Endodermal cell (in vitro differentiated cells): Measurements from ENCODE around the gene BPIFB2. TPM values are rescaled to one million over a fixed set of nuclear protein-coding genes. Genes with fewer than 3 reads are reported as not detected.

Experiments
- DNase-seq: peaks from one replicate; pipeline ENCODE4 v3.0.0-alpha.2; 2017
- H3K27ac ChIP-seq: 2 replicates; pipeline ENCODE4 v1.5.1; 2013; ENCODE audit warnings: mild to moderate bottlenecking, low read depth, low read length, moderate library complexity
- H3K27me3 ChIP-seq: 2 replicates; pipeline ENCODE4 v1.6.1; 2013; ENCODE audit warnings: mild to moderate bottlenecking, low read length, moderate library complexity; ENCODE audit not compliant: insufficient read depth, control insufficient read depth, poor library complexity, severe bottlenecking
- H3K36me3 ChIP-seq: 2 replicates; pipeline ENCODE4 v1.7.0; 2013; ENCODE audit warnings: mild to moderate bottlenecking, low read length, moderate library complexity; ENCODE audit not compliant: control insufficient read depth, insufficient read depth
- H3K4me1 ChIP-seq: one replicate; pipeline ENCODE4 v1.7.0; 2013; ENCODE audit warnings: low read length; ENCODE audit not compliant: control insufficient read depth, insufficient read depth
- H3K4me3 ChIP-seq: 2 replicates; pipeline ENCODE4 v1.5.1; 2013; ENCODE audit warnings: mild to moderate bottlenecking, low read length, moderate library complexity
- H3K9ac ChIP-seq: 2 replicates; pipeline ENCODE4 v1.6.1; 2013; ENCODE audit warnings: mild to moderate bottlenecking, low read length, moderate library complexity; ENCODE audit not compliant: poor library complexity, severe bottlenecking; ENCODE audit errors: extremely low read depth
- H3K9me3 ChIP-seq: 2 replicates; pipeline ENCODE4 v1.6.1; 2013; ENCODE audit warnings: mild to moderate bottlenecking, low read length, moderate library complexity; ENCODE audit not compliant: control insufficient read depth
- H3K27ac Mint-ChIP-seq: 2 replicates; pipeline ENCODE4 v1.8.0; 2020; ENCODE audit warnings: mixed read lengths
- H3K27me3 Mint-ChIP-seq: 2 replicates; pipeline ENCODE4 v1.8.0; 2021; ENCODE audit warnings: mild to moderate bottlenecking, mixed read lengths; ENCODE audit not compliant: insufficient read depth
- H3K36me3 Mint-ChIP-seq: 2 replicates; pipeline ENCODE4 v1.8.0; 2020; ENCODE audit warnings: low read depth, mixed read lengths
- H3K4me1 Mint-ChIP-seq: 2 replicates; pipeline ENCODE4 v1.8.0; 2020; ENCODE audit warnings: mixed read lengths
- H3K4me3 Mint-ChIP-seq: 2 replicates; pipeline ENCODE4 v1.8.0; 2020; ENCODE audit warnings: mild to moderate bottlenecking, moderate library complexity, mixed read lengths
- H3K9me3 Mint-ChIP-seq: 2 replicates; pipeline ENCODE4 v1.8.0; 2020; ENCODE audit warnings: mild to moderate bottlenecking, mixed read lengths
- WGBS, 2 experiments: methylation state at CpG; one replicate each; pipeline versions ENCODE4 v1.1.5 to v1.1.7; 2013; ENCODE audit warnings: missing lambda C conversion rate in 2 of 2, mixed read lengths in 1 of 2; ENCODE audit not compliant: insufficient coverage in 1 of 2, insufficient read length in 1 of 2; 5-methylcytosine and 5-hydroxymethylcytosine counted together
- total RNA-seq, 2 donors: library from RNA; stranded (reverse); fragmentation: NEBNext Ultra II Directional in 1 of 2; extraction: Animal tissue kit (Norgen Biotek cat#: 25700) in 1 of 2; gene quantifications; 2 replicates in 1 of 2; 3 replicates in 1 of 2; pipeline ENCODE4 v1.2.1, GENCODE V29; 2021
- TF ChIP-seq, protein P1 (sequence below): fragments of 200-600 bp; sonication (generic); conservative IDR thresholded peaks from 2 replicates; pipeline ENCODE4 v1.5.0; 2021; ENCODE audit warnings: antibody characterized with exemption, mild to moderate bottlenecking

BPIFB2 gene
- total RNA-seq, 2 donors from 2014 or later, result not detected

DNA sequence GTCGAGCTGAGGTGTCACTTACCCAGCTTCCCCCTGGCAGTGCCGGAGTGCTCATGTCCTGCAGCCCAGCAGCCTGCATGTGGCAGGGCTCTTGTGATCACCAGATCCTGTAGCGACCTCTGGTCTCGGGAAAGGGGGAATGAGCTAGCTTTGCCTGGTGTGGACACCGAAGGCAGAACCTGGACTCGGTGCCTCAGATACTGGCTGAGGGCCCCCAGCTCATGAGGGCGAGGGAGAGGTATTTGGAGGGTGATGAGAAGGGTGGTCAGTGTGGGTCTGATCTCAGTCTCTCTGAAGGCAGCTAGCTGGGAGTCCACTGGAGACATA is 29.5 kb upstream of the BPIFB2 start:
- peaks cover 14% of the 10 kb centered on the region for H3K4me1 ChIP-seq
- no peak overlapping the region for H3K9ac ChIP-seq
- Mint-ChIP-seq H3K27me3 (no peaks in the 10 kb centered on the region), H3K4me3 (no peak overlapping the region), H3K27ac (peak overlapping the region; percentile 57), H3K36me3 (no peaks in the 10 kb centered on the region), H3K9me3 (peaks cover 18% of the 10 kb centered on the region), H3K4me1 (peaks cover 50% of the 10 kb centered on the region)
- no peak overlapping the region for H3K4me3 ChIP-seq
- H3K36me3 ChIP-seq, result no peaks in the 10 kb centered on the region
- no peak for DNase-seq
- 93 to 95% methylated on average over 3 to 7 of the region's 7 CpGs for WGBS, 2 experiments
- no peaks in the 10 kb centered on the region for H3K9me3 ChIP-seq
- TF ChIP-seq, protein P1, sequence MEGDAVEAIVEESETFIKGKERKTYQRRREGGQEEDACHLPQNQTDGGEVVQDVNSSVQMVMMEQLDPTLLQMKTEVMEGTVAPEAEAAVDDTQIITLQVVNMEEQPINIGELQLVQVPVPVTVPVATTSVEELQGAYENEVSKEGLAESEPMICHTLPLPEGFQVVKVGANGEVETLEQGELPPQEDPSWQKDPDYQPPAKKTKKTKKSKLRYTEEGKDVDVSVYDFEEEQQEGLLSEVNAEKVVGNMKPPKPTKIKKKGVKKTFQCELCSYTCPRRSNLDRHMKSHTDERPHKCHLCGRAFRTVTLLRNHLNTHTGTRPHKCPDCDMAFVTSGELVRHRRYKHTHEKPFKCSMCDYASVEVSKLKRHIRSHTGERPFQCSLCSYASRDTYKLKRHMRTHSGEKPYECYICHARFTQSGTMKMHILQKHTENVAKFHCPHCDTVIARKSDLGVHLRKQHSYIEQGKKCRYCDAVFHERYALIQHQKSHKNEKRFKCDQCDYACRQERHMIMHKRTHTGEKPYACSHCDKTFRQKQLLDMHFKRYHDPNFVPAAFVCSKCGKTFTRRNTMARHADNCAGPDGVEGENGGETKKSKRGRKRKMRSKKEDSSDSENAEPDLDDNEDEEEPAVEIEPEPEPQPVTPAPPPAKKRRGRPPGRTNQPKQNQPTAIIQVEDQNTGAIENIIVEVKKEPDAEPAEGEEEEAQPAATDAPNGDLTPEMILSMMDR, result no peak
- H3K27me3 ChIP-seq, result no peaks in the 10 kb centered on the region
- H3K27ac ChIP-seq, result no peak overlapping the region

DNA sequence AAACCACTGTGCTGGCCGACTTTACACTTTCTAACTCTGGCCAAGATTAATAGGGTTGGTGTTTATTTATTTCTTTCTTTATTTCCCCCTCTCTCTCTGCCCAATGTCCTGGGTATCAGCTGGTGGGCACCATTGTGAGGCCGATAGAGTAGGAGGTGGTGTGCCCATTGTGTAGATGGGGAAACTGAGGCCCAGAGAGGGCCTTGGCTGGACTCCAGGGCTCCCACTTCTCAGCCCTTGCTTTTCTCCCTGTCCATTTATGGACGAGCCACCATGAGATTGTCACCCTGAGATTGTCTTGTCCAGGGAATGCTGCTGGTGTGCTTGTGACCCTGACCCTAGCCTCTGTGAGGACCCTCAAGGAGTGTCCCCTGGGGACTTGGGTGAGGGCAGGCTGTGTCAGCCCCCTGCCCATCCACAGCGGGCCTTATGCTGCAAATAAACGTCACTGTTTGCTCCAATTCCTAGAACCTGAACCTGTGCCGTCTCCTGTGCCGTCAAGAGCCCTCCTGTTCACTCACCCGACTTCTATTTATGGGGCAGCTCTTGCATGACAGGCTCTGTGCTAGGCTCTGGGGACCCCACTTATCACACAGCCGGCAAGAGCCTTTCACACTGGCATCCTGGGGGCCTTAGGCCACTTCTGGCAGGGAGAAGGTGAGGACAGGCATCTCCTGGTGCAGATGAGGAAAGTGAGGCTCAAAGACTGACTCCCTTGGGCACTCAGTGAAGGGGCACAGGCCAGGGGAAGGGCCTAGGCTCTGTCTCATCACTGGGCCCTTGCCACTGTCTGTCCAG is 28.1 kb upstream of the BPIFB2 start:
- H3K27ac ChIP-seq, result no peak overlapping the region
- 86 to 93% methylated on average over 5 to 9 of the region's 9 CpGs for WGBS, 2 experiments
- DNase-seq, result peak; percentile 39
- H3K4me3 Mint-ChIP-seq, result no peak overlapping the region
- no peaks in the 10 kb centered on the region for H3K27me3 Mint-ChIP-seq
- peaks cover 40% of the 10 kb centered on the region for H3K4me1 Mint-ChIP-seq
- H3K4me3 ChIP-seq, result no peak overlapping the region
- peak overlapping the region; percentile 46 for H3K27ac Mint-ChIP-seq
- no peaks in the 10 kb centered on the region for H3K27me3 ChIP-seq
- H3K36me3 Mint-ChIP-seq, result no peaks in the 10 kb centered on the region
- H3K9me3 Mint-ChIP-seq, result peaks cover 18% of the 10 kb centered on the region
- TF ChIP-seq, protein P1, result no peak
- no peaks in the 10 kb centered on the region for H3K9me3 ChIP-seq
- H3K4me1 ChIP-seq, result peaks cover 9% of the 10 kb centered on the region
- no peaks in the 10 kb centered on the region for H3K36me3 ChIP-seq
- H3K9ac ChIP-seq, result no peak overlapping the region

DNA sequence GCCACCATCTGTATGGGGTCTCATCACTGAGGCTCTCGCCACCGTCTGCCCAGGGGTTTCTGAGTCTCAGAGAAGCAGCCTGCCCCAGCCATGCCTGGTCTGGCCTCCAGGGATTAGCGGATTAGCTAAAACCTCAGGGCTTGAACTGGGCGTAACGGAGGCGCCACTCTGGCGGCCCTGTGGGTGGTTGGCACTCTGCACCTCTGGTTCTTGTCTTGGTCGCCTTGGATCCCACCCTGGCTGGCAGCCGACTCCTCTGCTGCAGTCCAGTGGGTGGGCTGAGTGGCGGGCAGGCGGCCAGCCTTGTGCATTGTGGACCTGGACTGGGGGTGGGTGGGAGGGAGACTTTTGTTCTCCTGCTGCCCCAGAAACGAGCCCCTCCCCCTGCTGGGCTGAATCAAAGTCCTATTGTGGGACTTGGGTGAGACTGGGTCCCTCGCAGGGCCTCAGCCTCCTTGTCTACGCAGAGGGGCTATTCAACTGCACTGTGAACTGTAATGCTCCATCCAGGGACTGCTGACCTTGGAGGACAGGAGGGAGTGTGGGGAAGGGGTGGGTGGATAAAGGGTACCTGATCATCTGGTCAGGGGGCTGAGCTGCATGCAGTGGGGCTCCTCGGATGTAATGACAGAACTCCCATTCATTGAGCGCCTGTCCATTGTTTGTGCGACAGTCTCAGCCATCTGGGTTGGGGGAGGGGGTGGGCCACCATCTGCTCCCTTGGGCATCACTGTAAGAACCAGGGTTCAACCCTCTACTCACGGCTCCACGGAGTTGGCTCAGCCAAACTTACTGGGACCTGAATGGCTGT is 27.2 kb upstream of the BPIFB2 start:
- Histone ChIP-seq H3K4me3 (no peak overlapping the region), H3K9me3 (no peaks in the 10 kb centered on the region), H3K27me3 (no peaks in the 10 kb centered on the region), H3K27ac (no peak overlapping the region), H3K9ac (no peak overlapping the region), H3K36me3 (no peaks in the 10 kb centered on the region), H3K4me1 (peaks cover 9% of the 10 kb centered on the region)
- Mint-ChIP-seq H3K4me1 (peaks cover 40% of the 10 kb centered on the region), H3K4me3 (no peak overlapping the region), H3K9me3 (peaks cover 18% of the 10 kb centered on the region), H3K27me3 (no peaks in the 10 kb centered on the region), H3K36me3 (no peaks in the 10 kb centered on the region), H3K27ac (no peak overlapping the region)
- 92 to 95% methylated on average over 7 to 18 of the region's 19 CpGs for WGBS, 2 experiments
- TF ChIP-seq, protein P1, result peak; percentile 40
- no peak for DNase-seq
